ENCODE data around the gene B4GALT5.

GRCh38 chr20:49669601-49670189, 44.0 kb downstream of the B4GALT5 start:
- TF ChIP-seq TAF1 (IDR thresholded peaks at IDR 0.05; ENCODE audit: borderline replicate concordance, low read depth, low read length) (no peak), POLR2A (IDR thresholded peaks at IDR 0.05; ENCODE audit: low read depth, low read length) (no peak)
